Adrenal gland (tissue), 5 donors: ENCODE data around the gene HSDL2.

ENCODE experiments used
- CTCF ChIP-seq, 6 experiments: fragments of 450-650 bp in 4 of 6; fragments of 200-600 bp in 2 of 6; sonication (generic) in 1 of 6; IDR thresholded peaks; 1 replicate in 5 of 6; 2 replicates in 1 of 6; pipeline versions ENCODE4 v1.5.1 to v1.8.0; 2016 to 2021; ENCODE audit warnings: antibody characterized with exemption in 6 of 6, mild to moderate bottlenecking in 2 of 6, moderate library complexity in 1 of 6
- POLR2A ChIP-seq, 2 donors: fragments of 450-650 bp; IDR thresholded peaks; one replicate each; pipeline ENCODE4 v1.6.1; 2017; ENCODE audit warnings: antibody characterized with exemption in 2 of 2, mild to moderate bottlenecking in 2 of 2, moderate library complexity in 1 of 2
- donor health status: DM: no; HTN: no; CAD: no.

GRCh38 chr9:112439825-112440224, 59.9 kb downstream of the HSDL2 start:
- TF ChIP-seq POLR2A (IDR thresholded peaks at IDR 0.05) (no peak), CTCF (IDR thresholded peaks at IDR 0.05) (no peak)
